CMK (cell line): ENCODE results near the gene CAB39.
"Not testable (repeated sequence)": the region's sequence is repeated elsewhere in the genome, so short reads cannot be mapped to it uniquely, and the experiment has no call there.

Experiments used
- DNase-seq: peaks from one replicate; pipeline ENCODE4 v3.0.0-alpha.2; 2010; ENCODE audit warnings: low read depth

Gene CAB39

DNA sequence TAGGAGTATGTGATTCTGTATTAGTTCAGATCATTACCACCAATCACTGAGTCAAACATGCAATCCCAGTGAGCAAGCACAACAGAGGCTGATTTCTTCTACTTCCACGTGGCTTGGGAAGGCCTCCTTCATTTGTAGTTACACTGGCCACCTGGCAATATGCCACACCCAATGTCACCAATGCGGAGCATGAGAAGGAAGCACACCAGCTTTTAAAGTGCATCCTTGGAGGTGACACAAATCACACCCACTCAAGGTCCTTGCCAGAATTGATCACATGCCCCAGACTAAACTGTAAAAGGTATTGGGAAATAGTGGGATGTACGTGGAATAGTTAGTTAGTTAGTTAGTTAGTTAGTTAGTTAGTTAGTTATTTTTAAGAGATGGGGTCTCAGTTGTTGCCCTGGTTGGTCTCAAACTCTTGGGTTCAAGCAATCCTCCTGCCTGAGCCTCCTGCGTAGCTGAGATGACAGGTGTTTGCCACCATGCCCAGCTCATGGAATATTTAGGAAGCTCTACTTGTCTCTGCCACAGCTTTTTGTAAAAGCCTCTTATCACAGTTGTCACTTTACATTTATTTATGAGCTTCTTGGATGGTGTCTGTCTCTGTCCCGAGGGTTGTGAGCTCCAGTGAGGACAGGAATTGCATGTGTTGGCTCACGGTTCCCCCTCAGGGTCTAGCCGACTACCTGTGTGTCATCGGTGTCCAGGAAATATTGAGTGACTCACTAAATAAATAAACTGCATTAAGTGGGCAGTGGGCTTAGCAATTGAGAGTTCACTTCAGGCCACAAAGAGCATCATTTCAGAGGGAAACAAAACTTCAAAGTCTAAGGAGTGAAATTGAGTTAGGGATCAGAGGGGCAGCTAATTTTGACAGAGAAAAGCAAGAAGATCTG is 28.1 kb upstream of the CAB39 start:
- DNase-seq, result no peak

DNA sequence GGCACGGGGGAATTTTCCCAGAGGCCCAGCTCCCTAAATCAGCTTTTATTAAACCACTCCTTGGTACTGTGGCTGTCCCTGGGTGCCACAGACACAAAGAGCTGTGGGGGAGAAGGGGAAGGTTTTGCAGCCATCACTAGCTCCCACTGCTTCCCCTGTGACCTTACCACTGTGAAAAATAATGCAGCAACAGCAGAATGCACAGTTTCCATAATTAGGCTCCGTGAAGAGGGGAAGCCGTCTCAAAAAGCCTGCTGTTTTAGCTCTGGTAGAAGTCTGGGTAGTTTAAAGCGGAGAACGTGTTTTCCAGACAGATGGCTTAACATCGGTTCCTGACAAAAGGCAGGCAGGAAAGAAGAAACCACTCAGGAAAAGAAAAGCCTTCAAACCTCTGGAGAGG is 27.5 kb upstream of the CAB39 start:
- DNase-seq, result no peak

DNA sequence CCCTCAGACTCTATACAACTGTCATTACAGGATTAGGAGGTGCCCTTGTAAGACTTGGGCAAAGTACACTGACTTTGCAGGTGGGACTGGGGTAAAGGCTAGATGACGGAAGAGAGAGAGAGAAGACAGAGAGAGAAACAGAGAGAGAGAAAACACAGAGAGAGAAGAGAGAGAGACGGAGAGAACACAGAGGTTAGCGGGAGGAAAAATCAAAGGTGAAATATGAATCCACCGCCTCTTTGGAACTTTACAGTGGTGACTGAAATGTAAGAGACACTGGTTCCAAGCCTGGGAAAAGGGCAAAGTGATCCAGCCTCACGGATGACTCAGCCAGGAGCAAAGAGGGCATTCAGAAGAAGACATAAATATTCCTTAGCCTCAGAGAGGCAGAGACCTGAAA is 25.1 kb upstream of the CAB39 start:
- DNase-seq, result no peak

DNA sequence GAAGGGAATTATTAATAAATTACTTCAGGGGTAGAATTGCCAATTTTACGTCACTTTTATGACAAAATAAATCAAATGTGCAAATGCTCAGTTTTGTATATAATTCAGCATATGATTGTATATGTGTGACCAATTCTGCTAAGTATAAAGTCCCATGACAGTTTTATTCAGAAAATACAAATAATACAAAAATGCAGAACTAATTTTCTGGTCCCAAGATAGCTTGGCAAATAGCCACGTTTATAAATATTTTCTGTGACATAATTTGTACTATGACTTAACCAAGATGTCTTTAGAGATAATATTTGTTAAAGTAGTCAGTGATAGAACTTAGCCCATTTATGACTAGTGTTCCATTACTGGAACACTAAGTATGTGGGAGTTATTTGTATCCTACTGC is 24.2 kb upstream of the CAB39 start:
- DNase-seq, result no peak

DNA sequence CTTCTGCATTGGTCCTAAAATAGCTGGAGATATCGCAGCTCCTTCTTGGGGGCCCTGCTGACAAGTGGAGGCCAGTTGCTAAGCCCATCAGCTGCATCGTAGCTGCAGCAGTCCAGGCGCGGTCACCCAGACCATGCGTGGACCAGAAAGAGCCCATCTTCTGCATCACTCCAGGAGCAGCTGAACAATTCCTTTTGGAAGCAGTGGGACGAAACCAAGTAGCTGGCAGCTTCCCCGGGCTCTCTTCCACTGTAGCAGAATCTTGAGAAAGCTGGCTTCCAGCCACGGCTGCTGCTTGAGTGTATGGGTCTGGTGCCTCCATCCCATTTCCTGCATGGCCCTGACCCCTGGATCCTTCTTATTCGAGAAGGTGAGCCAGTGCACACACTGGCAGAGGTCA is 22.2 kb upstream of the CAB39 start:
- DNase-seq, result no peak

DNA sequence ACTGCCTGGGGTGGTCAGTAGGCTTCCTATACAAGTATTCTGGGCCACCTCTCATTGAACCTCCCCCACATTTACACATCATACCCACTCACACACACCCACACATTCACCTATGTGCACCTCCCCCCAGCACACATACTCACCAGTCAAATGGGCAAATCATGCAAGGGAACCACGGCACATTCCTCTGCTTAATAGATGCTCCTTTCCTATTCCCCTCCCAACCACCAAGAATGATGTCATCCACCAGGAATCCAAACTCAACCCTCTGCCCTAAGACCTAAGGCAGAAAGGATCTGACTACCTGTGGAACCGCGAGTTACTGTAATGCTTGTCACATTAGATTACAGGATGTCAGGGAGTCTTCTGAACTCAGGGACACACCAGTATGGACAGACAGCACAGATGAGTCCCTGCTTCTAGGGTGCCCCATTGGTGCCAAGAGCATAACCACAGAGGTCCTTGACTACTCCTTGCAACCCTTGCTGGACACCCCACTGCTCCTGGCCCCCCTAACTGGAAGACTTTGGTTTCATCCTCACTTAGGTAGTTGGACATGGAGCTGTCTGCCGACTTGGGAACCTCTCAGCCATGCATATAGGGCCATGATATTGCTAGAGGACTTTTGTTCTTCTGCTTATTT is 21.5 kb upstream of the CAB39 start:
- no peak for DNase-seq

DNA sequence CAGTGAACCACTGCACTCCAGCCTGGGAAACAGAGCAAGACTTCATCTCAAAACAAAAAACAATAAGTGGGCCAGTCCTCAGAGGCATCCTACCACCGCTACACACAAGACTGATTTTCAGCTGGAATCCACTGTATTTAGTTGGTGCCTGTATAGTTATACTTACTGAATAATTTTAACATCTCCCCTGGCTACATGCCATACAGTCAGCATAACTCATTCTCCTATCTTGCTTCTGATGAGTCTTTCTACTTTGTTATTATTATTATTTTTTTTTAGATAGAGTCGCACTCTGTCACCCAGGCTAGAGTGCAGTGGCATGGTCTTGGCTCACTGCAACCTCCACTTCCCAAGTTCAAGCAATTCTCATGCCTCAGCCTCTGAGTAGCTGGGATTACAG is 19.9 kb upstream of the CAB39 start:
- no peak for DNase-seq

DNA sequence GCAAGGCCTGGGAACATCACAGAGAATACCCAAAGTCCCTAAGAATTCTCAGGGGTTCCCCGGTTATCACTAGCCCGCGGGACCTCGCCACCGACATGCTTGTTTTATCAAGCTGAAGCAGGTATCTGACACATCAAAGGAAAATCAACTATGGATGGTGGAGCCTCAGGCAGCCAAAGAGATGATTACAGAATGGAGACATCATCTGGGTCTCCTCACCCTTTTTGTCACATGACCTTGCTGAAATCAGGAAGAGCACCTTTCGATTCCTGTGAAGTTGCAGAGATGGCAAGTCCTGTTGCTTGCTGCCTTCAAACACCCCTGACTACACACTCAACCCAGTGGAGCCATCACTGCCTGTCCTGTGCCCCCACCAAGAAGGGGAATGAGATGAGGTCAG is 19.2 kb upstream of the CAB39 start:
- no peak for DNase-seq

DNA sequence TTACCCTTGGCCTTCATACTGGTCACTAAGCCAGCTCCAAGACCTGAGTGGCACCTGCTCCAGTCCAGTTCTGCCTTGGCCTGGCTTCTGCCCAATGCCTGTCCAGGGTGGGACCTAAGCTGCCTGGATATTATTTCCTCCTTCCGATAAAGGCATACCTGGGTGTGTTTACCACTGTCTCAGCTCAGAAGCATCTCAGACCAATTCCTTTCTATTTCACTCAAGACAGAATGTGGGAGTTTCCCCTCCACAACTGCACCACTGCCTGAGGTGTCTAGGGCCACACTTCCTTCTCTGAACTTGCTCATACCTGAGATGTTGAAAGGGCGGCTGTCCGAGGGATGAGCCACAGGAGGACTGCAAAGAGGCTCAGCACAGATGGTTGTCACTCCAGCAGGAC is 18.4 kb upstream of the CAB39 start:
- no peak for DNase-seq

DNA sequence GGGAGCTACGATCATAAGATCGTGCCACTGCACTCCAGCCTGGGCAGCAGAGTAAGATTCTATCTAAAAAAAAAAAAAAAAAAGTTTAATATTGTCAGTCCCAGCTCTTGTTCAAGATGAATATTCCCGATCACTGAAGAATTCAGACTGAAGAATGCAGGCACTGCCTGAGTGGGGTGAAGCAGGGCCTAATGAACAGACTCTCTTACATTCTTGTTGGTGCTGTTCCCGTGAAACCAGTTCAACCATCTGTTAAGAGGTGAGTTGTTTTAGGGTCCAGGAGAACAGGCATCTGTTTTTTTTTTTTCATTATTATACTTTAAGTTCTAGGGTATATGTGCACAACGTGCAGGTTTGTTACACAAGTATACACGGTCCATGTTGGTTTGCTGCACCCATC is 17.1 kb upstream of the CAB39 start:
- DNase-seq, result no peak

DNA sequence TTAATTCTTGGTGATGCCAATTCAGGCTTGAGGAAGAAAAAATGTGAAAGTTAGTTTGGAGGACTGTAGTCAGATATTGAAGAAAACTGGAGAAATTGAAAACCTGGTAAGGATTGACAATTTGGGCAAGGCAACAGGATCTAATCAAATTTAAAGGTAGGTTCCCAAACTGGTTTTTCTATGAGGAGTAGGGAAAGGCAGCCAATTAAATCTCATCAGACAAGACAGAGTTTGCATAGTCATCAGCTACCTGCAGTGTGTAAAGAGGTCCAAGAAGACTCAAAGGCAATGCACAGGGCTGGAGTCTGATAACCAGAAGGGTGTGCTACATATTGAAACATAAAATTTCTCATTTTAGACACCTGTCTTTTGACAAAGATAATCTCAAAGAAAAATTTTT is 16.0 kb upstream of the CAB39 start:
- DNase-seq, result no peak

DNA sequence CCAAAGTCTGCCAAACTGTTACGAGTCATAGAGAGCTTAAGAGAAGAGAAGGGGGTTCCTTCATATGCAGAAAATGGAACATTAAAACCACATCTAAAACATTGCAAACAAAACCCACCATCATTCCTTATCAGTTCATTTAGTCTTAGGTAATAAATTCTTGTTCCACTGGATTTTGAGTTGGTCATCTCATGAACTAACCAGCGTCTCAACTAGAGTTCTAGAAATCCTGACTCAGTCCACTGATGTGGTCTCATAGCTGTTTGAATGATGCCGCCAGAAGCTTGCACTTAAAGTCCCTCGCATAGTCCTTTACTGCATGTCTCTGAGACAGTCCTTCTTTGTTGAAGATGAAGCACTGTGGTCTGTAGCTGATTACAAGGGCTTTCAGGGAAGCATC is 15.0 kb upstream of the CAB39 start:
- DNase-seq, result no peak

DNA sequence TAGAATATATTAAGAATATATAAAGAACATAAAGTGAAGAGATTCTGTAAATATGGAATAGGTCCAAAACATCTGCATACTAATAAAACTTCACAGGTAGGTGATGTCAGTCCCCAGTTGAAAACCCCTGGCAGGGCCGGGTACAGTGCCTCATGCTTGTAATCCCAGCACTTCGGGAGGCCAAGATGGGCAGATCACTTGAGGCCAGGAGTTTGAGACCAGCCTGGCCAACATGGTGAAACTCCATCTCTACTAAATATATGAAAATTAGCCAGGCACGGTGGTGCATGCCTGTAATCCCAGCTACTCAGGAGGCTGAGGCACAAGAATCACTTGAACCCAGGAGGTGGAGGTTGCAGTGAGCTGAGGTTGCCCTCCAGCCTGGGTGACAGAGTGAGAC is 13.9 kb upstream of the CAB39 start:
- DNase-seq, result not testable (repeated sequence)

DNA sequence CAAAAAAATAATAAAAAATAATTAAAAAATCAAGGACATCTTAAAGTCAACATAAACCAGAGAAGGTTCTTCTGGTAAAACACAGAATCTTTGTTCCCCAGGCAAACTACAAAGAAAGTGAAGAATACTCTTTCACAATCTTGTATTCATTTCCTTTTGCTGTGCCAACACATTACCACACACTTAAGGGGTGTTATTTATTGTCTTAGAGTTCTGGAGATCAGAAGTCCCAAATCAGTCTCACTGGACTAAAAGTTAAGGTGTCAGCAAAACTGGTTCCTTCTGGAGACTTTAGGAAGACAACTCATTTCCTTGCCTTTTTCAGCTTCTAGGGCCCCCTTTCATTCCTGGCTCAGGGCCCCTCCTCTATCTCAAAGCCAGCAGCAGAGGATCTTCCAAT is 12.2 kb upstream of the CAB39 start:
- no peak for DNase-seq

DNA sequence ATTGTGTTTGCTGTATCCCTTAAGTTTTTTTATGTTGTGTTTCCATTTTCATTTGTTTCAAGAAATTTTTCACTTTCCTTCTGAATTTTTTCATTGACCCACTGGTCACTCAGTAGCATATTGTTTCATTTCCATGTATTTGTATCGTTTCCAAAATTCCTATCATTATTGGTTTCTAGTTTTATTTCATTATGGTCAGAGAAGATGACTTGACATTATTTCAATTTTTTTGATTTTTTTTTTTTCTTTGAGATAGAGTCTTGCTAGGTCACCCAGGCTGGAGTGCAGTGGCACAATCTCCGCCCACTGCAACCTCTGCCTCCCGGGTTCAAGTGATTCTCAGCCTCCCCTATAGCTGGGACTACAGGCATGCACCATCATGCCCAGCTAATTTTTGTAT is 11.3 kb upstream of the CAB39 start:
- no peak for DNase-seq

DNA sequence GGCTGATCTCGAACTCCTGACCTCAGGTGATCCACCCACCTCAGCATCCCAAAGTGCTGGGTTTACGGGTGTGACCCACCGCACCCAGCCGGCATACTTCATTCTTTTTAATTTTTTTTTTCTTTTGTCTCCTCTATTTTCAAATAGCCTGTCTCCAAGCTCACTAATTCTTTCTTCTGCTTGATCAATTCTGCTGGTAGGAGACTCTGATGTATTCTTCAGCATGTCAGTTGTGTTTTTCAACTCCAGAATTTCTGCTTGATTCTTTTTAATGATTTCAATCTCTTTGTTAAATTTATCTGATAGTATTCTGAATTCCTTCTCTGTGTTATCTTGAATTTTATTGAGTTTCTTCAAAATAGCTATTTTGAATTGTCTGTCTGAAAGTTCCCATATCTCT is 10.2 kb upstream of the CAB39 start:
- not testable (repeated sequence) for DNase-seq

DNA sequence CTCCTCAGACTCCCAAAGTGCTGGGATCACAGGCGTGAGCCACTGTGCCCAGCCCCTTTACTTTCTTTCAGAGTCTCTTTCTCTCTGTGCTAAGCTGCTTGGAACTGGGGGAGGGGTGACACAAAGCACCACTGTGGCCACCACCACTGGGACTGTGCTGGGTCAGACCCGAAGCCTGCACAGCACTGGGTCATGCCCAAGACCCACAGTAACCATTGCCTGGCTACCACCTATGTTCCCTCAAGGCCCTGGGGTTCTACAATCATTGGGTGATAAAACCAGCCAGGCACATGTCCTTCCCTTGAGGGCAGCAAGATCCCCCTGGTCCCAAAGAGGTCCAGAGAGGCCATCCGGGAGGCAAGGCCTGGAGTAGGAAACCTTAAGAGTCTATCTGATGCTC is 9.1 kb upstream of the CAB39 start:
- DNase-seq, result no peak

DNA sequence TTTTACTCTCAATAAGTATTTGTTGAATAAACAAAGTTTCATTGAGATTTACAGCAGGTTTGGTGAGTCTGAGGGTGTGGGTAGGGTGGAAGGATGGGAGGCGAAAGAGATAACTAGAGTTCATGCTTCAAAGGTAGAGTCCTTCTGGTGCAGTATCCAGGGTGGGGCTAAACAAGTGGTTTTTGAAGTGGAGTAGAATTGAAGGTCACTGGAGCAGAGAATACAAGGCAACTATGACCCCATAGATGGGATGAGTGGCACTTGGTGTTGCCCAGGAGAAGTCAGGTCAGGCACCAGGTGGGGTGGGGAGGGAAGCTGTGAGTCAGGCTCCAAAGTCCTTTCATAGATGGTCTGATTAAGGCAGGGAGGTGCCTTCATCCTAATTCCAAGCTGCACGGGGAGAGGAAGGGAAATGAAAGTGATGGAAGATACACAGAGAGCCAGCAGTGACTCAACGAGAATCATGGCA is 6.6 kb upstream of the CAB39 start:
- no peak for DNase-seq

DNA sequence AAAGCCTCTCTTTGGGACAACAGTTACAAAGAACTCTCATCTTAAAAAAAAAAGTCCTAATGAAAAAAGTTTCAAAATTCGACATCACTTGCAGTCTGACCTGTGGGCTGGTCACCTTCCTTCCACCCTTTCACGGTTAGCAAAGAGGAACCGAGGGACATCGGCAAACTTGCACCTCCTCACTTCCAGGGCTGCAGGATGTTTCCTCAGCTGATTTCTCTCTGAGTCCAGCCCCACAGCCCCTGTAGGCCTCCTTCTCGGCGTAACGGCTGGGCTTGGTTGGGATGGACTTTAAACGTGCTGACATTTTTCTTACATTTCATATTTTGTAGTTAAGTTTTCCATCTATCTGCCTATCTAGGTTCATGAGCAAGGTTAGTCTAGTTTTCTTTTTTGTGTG is 5.7 kb upstream of the CAB39 start:
- no peak for DNase-seq

DNA sequence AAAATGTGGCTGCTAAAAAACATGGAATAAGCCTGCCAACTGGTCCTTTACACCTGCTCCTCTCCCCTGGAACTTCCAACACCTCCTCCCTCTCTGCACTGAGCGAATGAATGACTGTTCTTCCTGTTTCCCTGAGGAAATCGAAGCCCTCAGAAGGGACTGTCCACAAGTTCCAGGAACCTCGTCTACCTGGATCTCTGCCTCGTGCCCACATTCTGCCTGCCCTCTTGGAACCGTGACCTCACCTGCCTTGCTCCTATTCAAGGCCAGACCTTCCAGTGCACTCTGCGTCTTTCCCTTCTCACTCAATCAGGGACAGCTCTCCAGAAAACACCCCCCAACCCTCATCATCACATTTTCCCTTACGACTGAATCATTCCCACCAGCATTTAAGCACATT is 4.4 kb upstream of the CAB39 start:
- DNase-seq, result no peak

DNA sequence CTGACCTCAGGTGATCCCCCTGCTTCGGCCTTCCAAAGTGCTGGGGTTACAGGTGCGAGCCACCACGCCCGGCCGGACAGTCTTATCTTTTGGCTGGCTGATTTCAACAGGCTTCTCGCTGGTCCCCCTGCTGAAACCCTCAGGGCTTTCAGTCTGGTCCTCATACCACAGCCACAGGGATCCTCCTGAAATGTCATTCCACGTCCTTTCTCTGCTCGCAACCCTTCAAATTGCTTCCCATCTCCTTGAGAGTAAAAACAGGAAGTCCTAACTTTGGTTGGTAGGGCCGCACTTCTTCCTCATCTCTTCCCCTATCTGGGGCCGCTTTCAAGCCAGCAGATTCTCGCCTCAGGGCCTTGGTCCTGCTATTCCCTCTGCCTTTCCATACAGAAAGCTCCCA is 1.4 kb upstream of the CAB39 start:
- DNase-seq, result no peak

DNA sequence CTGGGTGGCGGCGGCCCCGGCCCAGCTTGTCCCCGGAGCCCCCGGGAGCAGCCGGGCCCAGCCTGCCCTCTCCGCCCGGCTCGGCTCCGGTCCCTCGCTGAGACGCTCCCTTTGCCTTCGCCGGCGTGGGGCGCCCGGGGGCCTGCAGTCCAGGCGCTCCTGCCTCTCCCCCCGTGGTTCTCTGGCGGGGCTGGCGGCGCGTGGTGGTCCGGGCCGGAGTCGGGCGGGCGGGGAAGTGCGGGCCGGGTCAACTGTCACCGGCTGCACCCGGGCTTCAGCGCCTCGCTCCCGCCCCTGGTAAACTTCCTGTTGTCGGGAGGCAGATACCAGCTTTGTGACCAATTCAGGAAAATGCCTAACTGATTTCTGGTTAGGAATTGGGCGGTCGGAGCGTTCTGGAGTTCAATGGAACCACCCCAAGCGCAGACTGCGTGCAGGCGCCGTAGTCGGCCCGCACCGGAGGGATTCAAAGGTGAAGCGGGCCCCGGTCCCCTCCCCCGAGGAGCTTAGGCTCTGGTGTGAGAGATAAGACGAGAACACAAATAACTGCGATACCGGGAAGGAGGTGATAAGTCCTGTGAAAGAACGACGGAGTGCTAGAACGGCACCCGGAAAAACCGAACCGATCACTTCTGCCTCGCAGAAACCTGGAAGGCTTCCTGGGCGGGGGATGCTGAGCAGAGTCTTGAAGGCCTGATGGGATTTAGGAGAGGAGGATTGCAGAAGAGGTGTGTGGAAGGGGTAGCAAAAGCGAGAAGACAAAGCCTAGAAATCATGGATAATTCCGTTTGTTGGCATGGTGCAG is 891 bp downstream of the CAB39 start:
- no peak for DNase-seq

DNA sequence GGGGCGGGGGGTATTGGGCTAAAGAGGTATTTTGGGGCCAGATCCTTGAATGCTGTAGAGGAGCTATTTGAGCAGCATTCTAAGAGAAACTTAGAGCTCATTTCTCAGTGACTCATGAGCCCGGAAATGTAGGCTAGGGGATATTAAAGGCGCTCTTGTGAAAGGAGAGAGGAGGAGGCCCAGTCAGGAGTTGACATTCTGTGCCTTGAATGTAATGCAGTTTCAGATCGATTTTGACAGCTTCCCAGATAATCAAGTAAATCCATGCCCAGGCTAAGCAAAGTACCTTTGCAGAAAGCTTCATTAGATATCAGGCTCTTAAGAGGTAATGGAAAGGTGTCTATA is 1.5 kb downstream of the CAB39 start:
- no peak for DNase-seq
